ENCODE data around the gene RPL10. TPM values are rescaled to one million over a fixed set of nuclear protein-coding genes. Genes with fewer than 3 reads are reported as not detected.
A peak's percentile ranks its signal among the peaks of the same experiment; 100 is the strongest.

The RPL10 gene
- total and polyA plus RNA-seq, 9 of the 15 experiments (the other 6 are each of a cell fraction or from before 2014, with no cell fraction given): 3,774 to 7,600 (median 5,014) TPM

- TF ChIP-seq ZNF277 (CRISPR knock-in tag; IDR thresholded peaks at IDR 0.05; ENCODE audit: borderline replicate concordance) (no peak), ZNF124 (CRISPR knock-in tag; IDR thresholded peaks at IDR 0.05) (no peak), HMG20B (CRISPR knock-in tag; IDR thresholded peaks at IDR 0.05) (no peak), WHSC1 (IDR thresholded peaks at IDR 0.05; ENCODE audit: low read length) (no peak), HDAC2 (IDR thresholded peaks at IDR 0.05) (0 out of 2 replicates have a peak, but pooled peaks have one; percentile 15), ZBTB9 (CRISPR knock-in tag; IDR thresholded peaks at IDR 0.05) (0 out of 2 replicates have a peak, but pooled peaks have one; percentile 38), ZEB2 (IDR thresholded peaks at IDR 0.05) (peak; percentile 66; the same call in 1 of the 2 replicates), COPS2 (conservative IDR thresholded peaks at IDR 0.05) (no peak), SLC30A9 (CRISPR knock-in tag; IDR thresholded peaks at IDR 0.05) (no peak), ZNF311 (CRISPR knock-in tag; IDR thresholded peaks at IDR 0.05) (no peak), DNMT1 (IDR thresholded peaks at IDR 0.05) (no peak), CTBP1 (IDR thresholded peaks at IDR 0.05; ENCODE audit: borderline replicate concordance) (peak; percentile 91), ZNF253 (CRISPR knock-in tag; conservative IDR thresholded peaks at IDR 0.05) (no peak), ZNF384 (IDR thresholded peaks at IDR 0.05; ENCODE audit: low read depth, low read length) (no peak), FOXJ3 (CRISPR knock-in tag; IDR thresholded peaks at IDR 0.05) (no peak), MYC (IDR thresholded peaks at IDR 0.05; ENCODE audit: low read depth, low read length) (peak; percentile 37; the same call in 1 of the 2 replicates), MYC (CRISPR knock-in tag; IDR thresholded peaks at IDR 0.05; ENCODE audit: borderline replicate concordance, low read depth) (no peak), ZFP36 (IDR thresholded peaks at IDR 0.05; ENCODE audit: low read depth, low read length, partially characterized antibody) (no peak), HOMEZ (CRISPR knock-in tag; IDR thresholded peaks at IDR 0.05) (no peak), GABPA (tag; conservative IDR thresholded peaks at IDR 0.05; ENCODE audit: low read depth) (no peak), KLF6 (CRISPR knock-in tag; IDR thresholded peaks at IDR 0.05; ENCODE audit: borderline replicate concordance) (no peak)
- TF ChIP-seq, protein P1, sequence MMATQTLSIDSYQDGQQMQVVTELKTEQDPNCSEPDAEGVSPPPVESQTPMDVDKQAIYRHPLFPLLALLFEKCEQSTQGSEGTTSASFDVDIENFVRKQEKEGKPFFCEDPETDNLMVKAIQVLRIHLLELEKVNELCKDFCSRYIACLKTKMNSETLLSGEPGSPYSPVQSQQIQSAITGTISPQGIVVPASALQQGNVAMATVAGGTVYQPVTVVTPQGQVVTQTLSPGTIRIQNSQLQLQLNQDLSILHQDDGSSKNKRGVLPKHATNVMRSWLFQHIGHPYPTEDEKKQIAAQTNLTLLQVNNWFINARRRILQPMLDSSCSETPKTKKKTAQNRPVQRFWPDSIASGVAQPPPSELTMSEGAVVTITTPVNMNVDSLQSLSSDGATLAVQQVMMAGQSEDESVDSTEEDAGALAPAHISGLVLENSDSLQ (IDR thresholded peaks at IDR 0.05): no peak; the same call in 1 of the 2 replicates
- TF ChIP-seq, protein P2, sequence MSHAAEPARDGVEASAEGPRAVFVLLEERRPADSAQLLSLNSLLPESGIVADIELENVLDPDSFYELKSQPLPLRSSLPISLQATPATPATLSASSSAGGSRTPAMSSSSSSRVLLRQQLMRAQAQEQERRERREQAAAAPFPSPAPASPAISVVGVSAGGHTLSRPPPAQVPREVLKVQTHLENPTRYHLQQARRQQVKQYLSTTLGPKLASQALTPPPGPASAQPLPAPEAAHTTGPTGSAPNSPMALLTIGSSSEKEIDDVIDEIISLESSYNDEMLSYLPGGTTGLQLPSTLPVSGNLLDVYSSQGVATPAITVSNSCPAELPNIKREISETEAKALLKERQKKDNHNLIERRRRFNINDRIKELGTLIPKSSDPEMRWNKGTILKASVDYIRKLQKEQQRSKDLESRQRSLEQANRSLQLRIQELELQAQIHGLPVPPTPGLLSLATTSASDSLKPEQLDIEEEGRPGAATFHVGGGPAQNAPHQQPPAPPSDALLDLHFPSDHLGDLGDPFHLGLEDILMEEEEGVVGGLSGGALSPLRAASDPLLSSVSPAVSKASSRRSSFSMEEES (CRISPR knock-in tag; IDR thresholded peaks at IDR 0.05): no peak
These were observed 27.0 kb upstream of the RPL10 start (continued) for GRCh38 chrX:154371017-154371788.

Measured in K562 (cell line).